GM12878 (cell line): ENCODE data around the gene ATP13A1. TPM values are rescaled to one million over a fixed set of nuclear protein-coding genes. Genes with fewer than 3 reads are reported as not detected.

ENCODE experiments used
- FOXM1 ChIP-seq: IDR thresholded peaks from 2 replicates; pipeline ENCODE4 v1.6.1; 2012; ENCODE audit warnings: low read depth, mild to moderate bottlenecking, inconsistent platforms, low read length, moderate library complexity
- KLF5 ChIP-seq: fragments of 450-650 bp; IDR thresholded peaks from 2 replicates; pipeline ENCODE4 v1.6.1; 2014; ENCODE audit warnings: mild to moderate bottlenecking; ENCODE audit not compliant: partially characterized antibody
- MXI1 ChIP-seq: fragments of 150-350 bp; IDR thresholded peaks from 2 replicates; pipeline ENCODE4 v1.6.1; 2011; ENCODE audit warnings: low read depth, mild to moderate bottlenecking, inconsistent platforms, low read length, improper control_type of control experiment
- NFYB ChIP-seq: IDR thresholded peaks from 2 replicates; pipeline ENCODE4 v1.6.1; 2011; ENCODE audit warnings: low read depth, mild to moderate bottlenecking, low read length, improper control_type of control experiment, moderate library complexity; ENCODE audit not compliant: insufficient read depth
- NR2C1 ChIP-seq: fragments of 450-650 bp; IDR thresholded peaks from 2 replicates; pipeline ENCODE4 v1.6.1; 2017; ENCODE audit warnings: antibody characterized with exemption, mild to moderate bottlenecking, moderate library complexity
- NR2C2 ChIP-seq: IDR thresholded peaks from 2 replicates; pipeline ENCODE4 v1.6.1; 2011; ENCODE audit warnings: borderline replicate concordance, low read depth; ENCODE audit not compliant: control insufficient read depth, insufficient read length
- NR2F1 ChIP-seq: fragments of 450-650 bp; conservative IDR thresholded peaks from 2 replicates; pipeline ENCODE4 v1.6.1; 2017; ENCODE audit warnings: mild to moderate bottlenecking
- POLR2AphosphoS5 ChIP-seq: IDR thresholded peaks from 2 replicates; pipeline ENCODE4 v1.6.1; 2011; ENCODE audit warnings: mild to moderate bottlenecking, low read length, inconsistent platforms
- RBBP5 ChIP-seq: fragments of 200-600 bp; sonication (generic); conservative IDR thresholded peaks from 2 replicates; pipeline ENCODE4 v1.6.1; 2016
- RELA ChIP-seq: fragments of 450-650 bp; IDR thresholded peaks from 2 replicates; pipeline ENCODE4 v1.8.0; 2014; ENCODE audit warnings: borderline replicate concordance; ENCODE audit not compliant: partially characterized antibody
- SIN3A ChIP-seq: IDR thresholded peaks from 2 replicates; pipeline ENCODE4 v1.6.1; 2012; ENCODE audit warnings: low read depth, low read length, improper control_type of control experiment
- TARDBP ChIP-seq: IDR thresholded peaks from 2 replicates; pipeline ENCODE4 v1.6.1; 2016; ENCODE audit warnings: borderline replicate concordance
- YBX1 ChIP-seq: fragments of 450-650 bp; IDR thresholded peaks from 2 replicates; pipeline ENCODE4 v1.6.1; 2016; ENCODE audit warnings: antibody characterized with exemption
- polyA plus RNA-seq, 11 experiments: library from polyadenylated mRNA; depleted of rRNA in 4 of 11; unstranded in 6 of 11; stranded (reverse) in 5 of 11; fragments of >200 nt; fragmentation: Nextera tagmentation in 4 of 11; fragmentation: Illumina TruSeq in 1 of 11; extraction: Ambion mirVana in 4 of 11; extraction: Trizol in 1 of 11; gene quantifications; 1 replicate in 1 of 11; 2 replicates in 10 of 11; pipeline versions ENCODE4 v1.2.1 to v1.2.3, GENCODE V29; 2011 to 2016; ENCODE audit warnings: inconsistent platforms in 2 of 11, missing spikeins in 2 of 11, low read depth in 1 of 11
- total RNA-seq, 4 experiments: library from RNA; depleted of rRNA in 3 of 4; stranded (reverse); fragments of >200 nt in 3 of 4; fragmentation: Illumina TruSeq in 1 of 4; extraction: Trizol in 1 of 4; gene quantifications; 2 replicates each; pipeline versions ENCODE4 v1.2.1 to v1.2.3, GENCODE V29; 2013 to 2021
- TF ChIP-seq, protein P1 (sequence below): fragments of 150-350 bp; IDR thresholded peaks from 2 replicates; pipeline ENCODE4 v1.6.1; 2014; ENCODE audit warnings: mild to moderate bottlenecking, low read depth, low read length
- TF ChIP-seq, protein P2 (sequence below): fragments of 450-650 bp; IDR thresholded peaks from 2 replicates; pipeline ENCODE4 v1.6.1; 2016; ENCODE audit warnings: mild to moderate bottlenecking
- TF ChIP-seq, protein P3 (sequence below): fragments of 450-650 bp; IDR thresholded peaks from 2 replicates; pipeline ENCODE4 v1.6.1; 2016; ENCODE audit warnings: mild to moderate bottlenecking, moderate library complexity, borderline replicate concordance
- TF ChIP-seq, protein P4 (sequence below): IDR thresholded peaks from 2 replicates; pipeline ENCODE4 v1.6.1; 2011; ENCODE audit warnings: low read depth, mild to moderate bottlenecking, low read length, moderate library complexity, borderline replicate concordance; ENCODE audit errors: extremely low read depth
- TF ChIP-seq, protein P5 (sequence below): fragments of 450-650 bp; formaldehyde crosslinking; IDR thresholded peaks from 2 replicates; pipeline ENCODE4 v1.4.0; 2022; ENCODE audit warnings: mild to moderate bottlenecking, moderate library complexity

Gene ATP13A1
- total and polyA plus RNA-seq, 10 of the 15 experiments (the other 5 are each of a cell fraction or from before 2014, with no cell fraction given) = 0.37 to 91.0 (median 29.8) TPM

DNA sequence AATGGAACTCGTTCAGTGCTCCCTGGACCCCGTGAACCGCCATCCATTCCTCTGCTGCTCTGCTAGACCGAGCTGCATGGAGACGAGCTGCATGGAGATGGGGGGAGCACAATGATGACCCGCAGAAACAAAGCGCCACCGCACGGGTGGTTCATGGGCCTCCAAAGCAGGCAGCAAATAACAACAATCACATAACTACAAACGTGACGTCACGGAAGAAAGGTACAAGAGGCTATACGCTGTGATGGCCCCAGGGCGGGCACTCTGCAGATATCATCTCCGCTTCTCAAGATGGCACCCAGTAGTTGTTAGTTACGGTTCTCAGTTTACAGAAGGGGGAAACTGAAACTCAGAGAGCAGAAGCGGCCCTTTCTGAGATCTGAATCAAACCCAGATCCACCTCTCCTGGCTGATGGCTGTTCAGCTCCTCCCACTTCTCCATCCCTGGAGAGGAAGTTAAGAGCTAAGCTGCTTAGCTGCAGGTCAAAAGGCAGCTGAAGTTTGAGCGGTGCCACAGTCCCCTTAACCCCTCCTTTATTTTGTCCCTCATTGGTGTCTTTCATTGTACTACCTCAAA, 1.7 kb downstream of the ATP13A1 start (continued):
- peak; percentile 38; the same call in 1 of the 2 replicates for TF ChIP-seq MXI1
- 0 out of 2 replicates have a peak, but pooled peaks have one; percentile 45 for TF ChIP-seq NR2F1
- no peak for TF ChIP-seq NR2C1
- TF ChIP-seq, protein P1, sequence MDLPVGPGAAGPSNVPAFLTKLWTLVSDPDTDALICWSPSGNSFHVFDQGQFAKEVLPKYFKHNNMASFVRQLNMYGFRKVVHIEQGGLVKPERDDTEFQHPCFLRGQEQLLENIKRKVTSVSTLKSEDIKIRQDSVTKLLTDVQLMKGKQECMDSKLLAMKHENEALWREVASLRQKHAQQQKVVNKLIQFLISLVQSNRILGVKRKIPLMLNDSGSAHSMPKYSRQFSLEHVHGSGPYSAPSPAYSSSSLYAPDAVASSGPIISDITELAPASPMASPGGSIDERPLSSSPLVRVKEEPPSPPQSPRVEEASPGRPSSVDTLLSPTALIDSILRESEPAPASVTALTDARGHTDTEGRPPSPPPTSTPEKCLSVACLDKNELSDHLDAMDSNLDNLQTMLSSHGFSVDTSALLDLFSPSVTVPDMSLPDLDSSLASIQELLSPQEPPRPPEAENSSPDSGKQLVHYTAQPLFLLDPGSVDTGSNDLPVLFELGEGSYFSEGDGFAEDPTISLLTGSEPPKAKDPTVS = no peak
- TF ChIP-seq, protein P2, sequence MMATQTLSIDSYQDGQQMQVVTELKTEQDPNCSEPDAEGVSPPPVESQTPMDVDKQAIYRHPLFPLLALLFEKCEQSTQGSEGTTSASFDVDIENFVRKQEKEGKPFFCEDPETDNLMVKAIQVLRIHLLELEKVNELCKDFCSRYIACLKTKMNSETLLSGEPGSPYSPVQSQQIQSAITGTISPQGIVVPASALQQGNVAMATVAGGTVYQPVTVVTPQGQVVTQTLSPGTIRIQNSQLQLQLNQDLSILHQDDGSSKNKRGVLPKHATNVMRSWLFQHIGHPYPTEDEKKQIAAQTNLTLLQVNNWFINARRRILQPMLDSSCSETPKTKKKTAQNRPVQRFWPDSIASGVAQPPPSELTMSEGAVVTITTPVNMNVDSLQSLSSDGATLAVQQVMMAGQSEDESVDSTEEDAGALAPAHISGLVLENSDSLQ = peak; percentile 51; the same call in 1 of the 2 replicates
- TF ChIP-seq SIN3A = peak; percentile 56; the same call in 1 of the 2 replicates
- TF ChIP-seq YBX1 = no peak
- TF ChIP-seq KLF5 = peak; percentile 53
- no peak for TF ChIP-seq NR2C2
- TF ChIP-seq FOXM1 = no peak
- TF ChIP-seq TARDBP = no peak
- TF ChIP-seq, protein P3, sequence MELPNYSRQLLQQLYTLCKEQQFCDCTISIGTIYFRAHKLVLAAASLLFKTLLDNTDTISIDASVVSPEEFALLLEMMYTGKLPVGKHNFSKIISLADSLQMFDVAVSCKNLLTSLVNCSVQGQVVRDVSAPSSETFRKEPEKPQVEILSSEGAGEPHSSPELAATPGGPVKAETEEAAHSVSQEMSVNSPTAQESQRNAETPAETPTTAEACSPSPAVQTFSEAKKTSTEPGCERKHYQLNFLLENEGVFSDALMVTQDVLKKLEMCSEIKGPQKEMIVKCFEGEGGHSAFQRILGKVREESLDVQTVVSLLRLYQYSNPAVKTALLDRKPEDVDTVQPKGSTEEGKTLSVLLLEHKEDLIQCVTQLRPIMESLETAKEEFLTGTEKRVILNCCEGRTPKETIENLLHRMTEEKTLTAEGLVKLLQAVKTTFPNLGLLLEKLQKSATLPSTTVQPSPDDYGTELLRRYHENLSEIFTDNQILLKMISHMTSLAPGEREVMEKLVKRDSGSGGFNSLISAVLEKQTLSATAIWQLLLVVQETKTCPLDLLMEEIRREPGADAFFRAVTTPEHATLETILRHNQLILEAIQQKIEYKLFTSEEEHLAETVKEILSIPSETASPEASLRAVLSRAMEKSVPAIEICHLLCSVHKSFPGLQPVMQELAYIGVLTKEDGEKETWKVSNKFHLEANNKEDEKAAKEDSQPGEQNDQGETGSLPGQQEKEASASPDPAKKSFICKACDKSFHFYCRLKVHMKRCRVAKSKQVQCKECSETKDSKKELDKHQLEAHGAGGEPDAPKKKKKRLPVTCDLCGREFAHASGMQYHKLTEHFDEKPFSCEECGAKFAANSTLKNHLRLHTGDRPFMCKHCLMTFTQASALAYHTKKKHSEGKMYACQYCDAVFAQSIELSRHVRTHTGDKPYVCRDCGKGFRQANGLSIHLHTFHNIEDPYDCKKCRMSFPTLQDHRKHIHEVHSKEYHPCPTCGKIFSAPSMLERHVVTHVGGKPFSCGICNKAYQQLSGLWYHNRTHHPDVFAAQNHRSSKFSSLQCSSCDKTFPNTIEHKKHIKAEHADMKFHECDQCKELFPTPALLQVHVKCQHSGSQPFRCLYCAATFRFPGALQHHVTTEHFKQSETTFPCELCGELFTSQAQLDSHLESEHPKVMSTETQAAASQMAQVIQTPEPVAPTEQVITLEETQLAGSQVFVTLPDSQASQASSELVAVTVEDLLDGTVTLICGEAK = no peak
- TF ChIP-seq POLR2AphosphoS5 = peak; percentile 93
- TF ChIP-seq, protein P4, sequence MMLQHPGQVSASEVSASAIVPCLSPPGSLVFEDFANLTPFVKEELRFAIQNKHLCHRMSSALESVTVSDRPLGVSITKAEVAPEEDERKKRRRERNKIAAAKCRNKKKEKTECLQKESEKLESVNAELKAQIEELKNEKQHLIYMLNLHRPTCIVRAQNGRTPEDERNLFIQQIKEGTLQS = no peak
- TF ChIP-seq, protein P5, sequence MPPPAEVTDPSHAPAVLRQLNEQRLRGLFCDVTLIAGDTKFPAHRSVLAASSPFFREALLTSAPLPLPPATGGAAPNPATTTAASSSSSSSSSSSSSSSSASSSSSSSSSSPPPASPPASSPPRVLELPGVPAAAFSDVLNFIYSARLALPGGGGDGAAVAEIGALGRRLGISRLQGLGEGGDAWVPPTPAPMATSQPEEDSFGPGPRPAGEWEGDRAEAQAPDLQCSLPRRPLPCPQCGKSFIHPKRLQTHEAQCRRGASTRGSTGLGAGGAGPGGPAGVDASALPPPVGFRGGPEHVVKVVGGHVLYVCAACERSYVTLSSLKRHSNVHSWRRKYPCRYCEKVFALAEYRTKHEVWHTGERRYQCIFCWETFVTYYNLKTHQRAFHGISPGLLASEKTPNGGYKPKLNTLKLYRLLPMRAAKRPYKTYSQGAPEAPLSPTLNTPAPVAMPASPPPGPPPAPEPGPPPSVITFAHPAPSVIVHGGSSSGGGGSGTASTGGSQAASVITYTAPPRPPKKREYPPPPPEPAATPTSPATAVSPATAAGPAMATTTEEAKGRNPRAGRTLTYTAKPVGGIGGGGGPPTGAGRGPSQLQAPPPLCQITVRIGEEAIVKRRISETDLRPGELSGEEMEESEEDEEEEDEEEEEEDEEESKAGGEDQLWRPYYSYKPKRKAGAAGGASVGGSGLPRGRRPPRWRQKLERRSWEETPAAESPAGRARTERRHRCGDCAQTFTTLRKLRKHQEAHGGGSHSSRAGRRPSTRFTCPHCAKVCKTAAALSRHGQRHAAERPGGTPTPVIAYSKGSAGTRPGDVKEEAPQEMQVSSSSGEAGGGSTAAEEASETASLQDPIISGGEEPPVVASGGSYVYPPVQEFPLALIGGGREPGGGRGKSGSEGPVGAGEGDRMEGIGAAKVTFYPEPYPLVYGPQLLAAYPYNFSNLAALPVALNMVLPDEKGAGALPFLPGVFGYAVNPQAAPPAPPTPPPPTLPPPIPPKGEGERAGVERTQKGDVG = no peak
- no peak for TF ChIP-seq RBBP5
- TF ChIP-seq RELA = peak; percentile 20
- TF ChIP-seq NFYB = no peak
